GM18505 (cell line): Measurements from ENCODE around the gene ANKRD42.

Experiments used
- ATAC-seq: cut with Tn5 transposase; IDR thresholded peaks from one replicate; pipeline ENCODE4 v1.9.1; 2021; ENCODE audit not compliant: unreplicated experiment
- POLR2A ChIP-seq: IDR thresholded peaks from 4 replicates; pipeline ENCODE4 v1.6.1; 2011; ENCODE audit warnings: borderline replicate concordance; ENCODE audit not compliant: insufficient read depth, insufficient read length; ENCODE audit errors: extremely low read depth

The ANKRD42 gene

DNA sequence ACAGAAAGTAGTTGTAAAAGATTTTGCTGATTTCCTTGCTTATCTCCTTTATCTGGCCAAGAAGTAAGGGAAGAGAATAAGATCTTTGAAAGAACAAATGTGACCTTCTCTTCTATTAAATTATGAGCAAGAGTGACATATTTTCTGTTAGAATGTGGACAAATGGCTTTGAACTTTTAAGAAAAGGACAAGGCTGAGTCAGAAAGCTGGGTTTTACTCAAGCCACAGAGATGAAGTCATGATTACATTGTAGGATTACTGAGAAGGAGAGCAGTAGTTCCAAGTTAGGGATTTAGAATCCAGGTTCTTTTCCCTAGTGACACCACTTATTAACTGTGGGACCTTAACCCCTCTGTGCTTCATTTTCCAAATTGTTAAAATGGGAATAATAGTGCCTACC lies 79.1 kb downstream of the ANKRD42 start:
- no peak for TF ChIP-seq POLR2A
- ATAC-seq: no peak

DNA sequence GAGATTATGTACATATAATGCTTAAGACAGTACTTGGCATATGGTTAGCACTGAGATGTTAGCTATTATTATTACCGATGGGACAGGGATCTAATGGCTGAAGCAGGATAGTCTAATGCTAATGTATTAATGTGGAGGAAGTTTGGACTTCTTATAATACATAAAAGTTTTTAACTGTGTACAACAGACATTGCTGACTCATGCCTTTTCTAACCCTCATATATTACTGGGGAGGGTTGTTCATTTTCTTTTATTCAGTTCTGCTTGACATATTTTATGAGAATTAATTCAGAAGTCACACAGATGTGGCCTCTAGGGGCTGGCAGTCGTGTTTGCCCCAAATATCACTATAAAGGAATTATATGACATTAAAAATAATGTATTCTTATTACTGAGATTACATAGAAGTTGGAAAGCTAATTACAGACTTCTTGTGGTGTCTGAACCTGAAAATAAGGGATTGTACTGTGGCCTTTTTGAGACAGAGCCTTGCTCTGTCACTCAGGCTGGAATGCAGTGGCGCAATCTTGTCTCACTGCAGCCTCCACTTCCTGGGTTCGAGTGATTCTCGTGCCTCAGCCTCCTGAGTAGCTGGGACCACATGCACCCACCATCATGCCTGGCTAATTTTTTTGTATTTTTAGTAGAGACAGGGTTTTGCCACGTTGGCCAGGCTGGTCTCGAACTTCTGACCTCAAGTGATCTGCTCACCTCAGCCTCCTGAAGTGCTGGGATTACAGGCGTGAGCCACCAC lies 82.6 kb downstream of the ANKRD42 start:
- no peak for ATAC-seq
- no peak for TF ChIP-seq POLR2A

DNA sequence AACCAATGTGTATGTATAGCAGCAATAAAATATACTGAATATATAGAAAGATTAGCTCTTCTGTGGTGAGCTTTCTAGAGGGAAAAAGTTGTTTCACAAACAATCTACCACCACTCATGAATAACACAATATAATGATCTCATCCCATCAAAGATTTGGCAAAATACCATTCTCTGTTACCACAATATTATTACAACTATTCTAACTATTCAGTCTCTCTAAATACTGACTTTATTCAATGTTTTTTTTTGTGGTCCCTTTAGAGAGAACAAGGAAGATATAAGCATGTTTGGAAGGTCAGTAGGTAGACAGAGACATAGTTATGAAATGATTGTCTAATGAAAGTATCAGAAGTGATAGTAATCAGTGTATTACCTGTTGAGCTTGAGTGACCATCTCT lies 84.8 kb downstream of the ANKRD42 start:
- ATAC-seq: no peak
- no peak for TF ChIP-seq POLR2A

DNA sequence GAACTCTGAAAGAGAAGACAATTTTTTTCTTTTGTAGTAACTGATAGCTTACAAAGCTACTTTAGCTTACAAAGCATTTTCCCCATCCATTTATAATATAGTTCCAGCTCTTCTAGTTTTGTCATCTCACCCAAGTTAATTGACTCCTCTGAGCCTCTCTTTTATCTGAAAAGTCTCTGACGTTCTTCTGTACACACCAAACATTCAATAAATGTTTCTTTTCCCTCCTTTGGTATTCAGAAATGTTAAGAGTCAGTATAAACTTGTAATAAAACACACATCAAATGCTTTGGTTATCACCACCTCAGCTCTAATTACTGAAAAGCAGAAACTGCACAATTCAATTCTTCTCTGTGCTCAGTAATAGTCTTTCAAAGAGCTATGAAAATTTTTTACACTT lies 86.7 kb downstream of the ANKRD42 start:
- ATAC-seq: no peak
- no peak for TF ChIP-seq POLR2A

DNA sequence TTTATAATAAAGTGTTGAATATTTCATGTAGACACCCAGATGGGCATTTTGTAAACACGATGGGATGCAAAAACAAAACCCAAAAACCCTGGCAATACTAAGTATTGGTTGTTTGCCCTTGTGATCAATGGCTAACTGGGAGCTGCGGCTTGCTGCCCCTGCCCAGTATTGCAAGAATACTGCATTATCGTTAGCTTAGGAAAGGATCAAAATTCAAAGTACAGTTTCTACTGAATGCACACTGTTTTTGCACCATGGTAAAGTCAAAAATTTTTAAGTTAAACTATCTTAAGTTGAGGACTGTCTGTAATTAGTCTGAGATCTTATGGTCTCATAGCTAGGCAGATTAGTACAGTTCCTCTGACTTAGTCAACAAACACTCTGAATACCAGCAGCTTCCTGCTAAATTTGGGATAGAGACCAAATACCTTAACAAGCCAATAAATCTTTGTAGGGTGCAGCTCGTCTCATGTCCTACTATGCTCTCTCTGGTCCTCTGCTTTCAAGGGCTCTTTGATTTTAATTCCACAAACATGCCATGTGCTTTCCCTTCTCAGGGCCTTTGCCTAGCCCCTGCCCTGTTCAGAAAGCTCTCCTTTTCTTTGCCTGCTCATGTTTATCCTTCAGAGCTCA lies 88.7 kb downstream of the ANKRD42 start:
- no peak for TF ChIP-seq POLR2A
- no peak for ATAC-seq

DNA sequence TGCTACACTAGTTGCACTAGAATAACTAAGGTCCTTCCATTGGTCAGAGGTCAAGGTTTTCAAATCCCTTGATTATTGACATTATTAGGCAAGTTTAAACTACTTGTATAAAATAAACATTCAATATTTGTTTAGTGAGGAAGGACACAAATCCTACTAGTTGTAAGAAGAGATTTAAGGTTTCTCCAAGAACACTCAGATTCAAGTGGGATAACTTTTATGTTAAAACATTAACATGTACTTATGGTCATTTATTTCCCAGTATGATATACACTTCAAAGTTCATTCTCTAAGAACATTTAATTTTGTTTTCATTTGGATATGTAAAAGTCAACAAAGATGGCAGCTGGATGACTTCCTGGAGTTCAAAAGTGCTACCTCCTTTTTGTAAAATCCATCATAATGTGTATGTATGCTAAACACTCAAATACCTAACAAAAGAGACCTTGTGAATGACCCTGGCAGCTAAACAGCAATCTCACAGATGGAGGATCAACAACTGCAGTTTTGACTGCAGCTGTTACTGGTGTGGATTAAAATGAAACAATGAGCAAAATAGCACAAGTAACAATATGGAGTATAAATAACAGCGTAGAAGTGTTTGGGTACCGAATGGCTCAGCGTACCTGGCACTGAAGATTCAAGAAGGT lies 91.1 kb downstream of the ANKRD42 start:
- no peak for TF ChIP-seq POLR2A

DNA sequence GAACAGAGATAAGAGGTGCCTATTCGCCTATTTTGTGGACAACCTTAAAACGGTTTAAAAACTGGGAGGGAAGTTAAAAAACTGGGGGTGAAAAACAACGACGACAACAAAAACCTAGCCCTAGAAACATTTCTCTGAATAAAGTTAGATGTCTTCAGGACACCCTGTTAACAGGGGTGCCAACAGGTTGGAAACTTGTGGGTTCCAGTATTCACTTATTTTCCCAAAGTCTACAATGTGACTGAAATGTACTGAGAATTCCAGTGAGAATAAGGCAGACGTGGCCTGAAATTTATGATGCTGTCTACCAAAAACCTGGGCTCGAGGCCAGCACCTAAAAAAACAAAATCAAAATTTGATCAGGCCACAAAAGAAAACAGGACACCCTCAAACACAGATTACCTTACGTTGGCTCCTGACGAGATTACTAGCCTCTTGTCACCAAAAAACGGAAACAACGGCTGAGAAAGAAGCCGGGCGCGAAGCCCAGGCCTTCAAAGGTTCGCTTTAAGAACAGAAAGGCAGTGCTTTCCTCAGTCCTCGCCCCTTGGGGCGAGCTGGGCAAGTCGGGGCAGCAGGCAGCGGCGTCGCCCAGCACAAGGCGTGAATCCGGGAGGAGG lies 91.7 kb downstream of the ANKRD42 start:
- no peak for TF ChIP-seq POLR2A
- peak; percentile 45 for ATAC-seq

More for the DNA sequence above, 91.1 kb downstream of the ANKRD42 start:
- no peak for ATAC-seq

DNA sequence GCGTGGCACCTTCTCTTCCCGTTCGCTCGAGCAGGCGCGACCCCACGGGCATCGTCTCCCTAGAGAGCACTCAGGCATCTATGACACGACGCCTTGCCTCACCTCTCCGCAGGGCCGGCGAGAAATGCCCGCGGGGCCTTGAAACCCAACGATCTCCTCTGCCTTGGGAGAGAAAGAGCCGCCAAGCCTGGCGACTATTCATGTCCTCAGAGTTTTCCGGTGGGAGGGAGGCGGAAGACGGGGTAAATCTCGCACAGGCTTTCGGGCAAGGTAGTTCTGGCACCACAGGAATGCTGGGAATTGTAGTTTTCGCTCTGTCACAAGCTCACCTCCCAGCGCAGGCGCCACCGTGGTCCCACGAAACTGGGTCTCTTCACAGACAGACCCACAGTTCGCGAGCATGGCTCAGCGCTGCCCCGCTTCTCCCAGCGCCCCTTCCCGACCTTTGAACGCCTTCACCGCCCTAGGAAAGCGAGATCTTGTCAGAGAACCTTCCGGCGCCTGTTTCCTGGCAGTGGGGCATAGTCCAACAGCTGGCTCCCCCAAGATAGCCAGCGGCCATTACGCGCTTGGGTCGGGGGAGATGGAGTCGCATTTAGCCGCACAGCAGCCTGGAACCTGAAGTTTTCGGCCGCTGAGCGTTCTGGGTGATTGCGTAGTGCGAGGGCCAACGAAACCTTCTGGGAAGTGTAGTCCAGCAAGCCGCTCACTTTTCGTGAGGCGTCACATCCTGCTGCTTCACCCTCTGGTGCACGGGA lies 92.4 kb downstream of the ANKRD42 start, which contains the start of gene CCDC90B:
CCDC90B (minus strand) TSS at position 597 of the 758 bp plus-strand sequence; CDS start at position 202, 395 bp downstream.
- ATAC-seq: peak; percentile 87

DNA sequence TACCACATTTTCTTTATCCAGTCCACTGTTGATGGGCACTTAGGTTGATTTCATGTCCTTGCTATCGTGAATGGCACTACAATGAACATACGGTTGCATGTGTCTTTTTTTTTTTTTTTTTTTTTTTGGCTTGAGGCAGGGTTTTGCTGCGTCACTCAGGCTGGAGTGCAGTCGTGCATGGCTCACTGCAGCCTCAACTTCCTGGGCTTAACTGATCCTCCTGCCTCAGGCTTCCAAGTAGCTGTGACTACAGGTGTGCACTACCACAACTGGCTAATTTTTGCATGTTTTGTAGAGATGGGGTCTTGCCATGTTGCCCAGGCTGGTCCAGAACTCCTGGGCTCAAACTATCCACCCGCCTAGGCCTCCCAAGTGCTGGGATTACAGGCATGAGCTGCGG lies 94.1 kb downstream of the ANKRD42 start:
- no peak for TF ChIP-seq POLR2A
- ATAC-seq: no peak

More for the DNA sequence above, 92.4 kb downstream of the ANKRD42 start, which contains the start of gene CCDC90B:
- peak; percentile 93 for TF ChIP-seq POLR2A

DNA sequence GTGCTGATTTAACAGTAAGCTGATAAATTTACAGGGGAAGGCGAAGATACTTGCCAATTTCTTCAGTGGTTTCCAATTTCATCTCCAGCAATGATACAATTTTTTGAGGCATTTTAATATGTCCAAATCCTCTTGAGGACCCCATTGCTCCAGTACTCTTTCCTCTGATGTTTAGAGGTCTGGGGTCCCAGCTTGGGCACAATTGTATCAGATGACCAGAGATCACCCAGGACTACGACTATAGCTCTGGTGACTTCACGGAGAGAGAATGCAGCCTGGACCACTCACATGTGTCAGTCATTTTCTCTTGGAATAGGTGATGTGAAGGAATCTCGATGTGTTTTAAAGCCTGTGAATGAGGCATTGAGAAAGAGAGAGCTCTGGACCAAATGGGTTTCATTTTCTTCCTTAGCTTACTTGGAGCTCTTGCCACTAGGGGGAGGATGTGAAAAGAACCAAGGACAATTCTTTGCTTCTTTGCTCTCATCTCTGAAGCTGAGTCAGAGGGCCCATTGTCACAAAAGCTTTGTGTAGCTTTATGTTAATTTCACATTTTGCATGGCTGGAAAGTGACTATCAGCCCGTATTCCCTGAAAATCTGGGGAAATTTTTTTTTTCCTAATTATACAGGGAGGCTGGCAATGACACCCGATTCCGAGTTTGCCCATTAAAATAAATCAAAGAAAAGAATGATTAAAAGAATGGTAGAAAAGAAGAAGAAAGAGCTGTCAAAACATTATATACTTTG lies 99.4 kb downstream of the ANKRD42 start:
- TF ChIP-seq POLR2A: no peak
- ATAC-seq: peak; percentile 76

DNA sequence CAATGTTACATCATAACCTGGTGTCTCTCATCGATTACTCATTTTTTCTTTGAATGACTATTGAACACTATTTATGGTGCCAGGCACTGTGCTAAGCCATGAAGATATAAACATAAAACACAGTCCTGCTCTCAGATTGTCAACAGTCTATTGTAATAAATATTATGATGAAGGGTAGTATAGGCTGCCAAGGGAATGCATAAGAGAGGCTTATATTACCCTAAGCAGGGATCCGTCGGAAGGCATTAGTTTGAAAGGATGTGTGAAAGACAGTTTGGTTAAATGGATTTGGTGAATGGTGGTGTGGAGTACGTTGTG lies 99.9 kb downstream of the ANKRD42 start:
- ATAC-seq: no peak
- TF ChIP-seq POLR2A: no peak

DNA sequence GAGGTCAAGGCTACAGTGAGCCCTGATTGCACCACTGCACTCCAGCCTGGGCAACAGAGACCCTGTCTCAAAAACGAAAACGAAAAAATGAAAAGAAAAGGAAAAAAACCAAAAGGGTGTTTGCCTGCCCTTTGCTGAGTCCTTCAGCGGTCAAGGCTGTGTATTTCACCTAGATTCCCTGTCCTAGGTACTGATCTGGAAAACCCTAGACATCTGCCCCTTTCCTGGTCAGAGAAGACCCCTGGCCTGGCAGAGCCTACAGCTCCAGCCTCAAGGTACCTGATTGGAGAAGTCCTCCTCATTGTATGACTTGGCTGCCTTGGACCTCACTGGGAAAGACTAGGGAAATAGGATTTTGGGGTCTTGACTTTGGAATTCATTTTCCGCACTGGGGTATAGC lies 100.7 kb downstream of the ANKRD42 start:
- ATAC-seq: no peak
- TF ChIP-seq POLR2A: no peak
